GM18858 (cell line): Measurements from ENCODE around the gene SOCS4.
"Not testable (repeated sequence)": the region's sequence is repeated elsewhere in the genome, so short reads cannot be mapped to it uniquely, and the experiment has no call there.

Experiments
- ATAC-seq: cut with Tn5 transposase; IDR thresholded peaks from one replicate; pipeline ENCODE4 v1.9.1; 2021; ENCODE audit not compliant: unreplicated experiment

SOCS4 gene, protein sequence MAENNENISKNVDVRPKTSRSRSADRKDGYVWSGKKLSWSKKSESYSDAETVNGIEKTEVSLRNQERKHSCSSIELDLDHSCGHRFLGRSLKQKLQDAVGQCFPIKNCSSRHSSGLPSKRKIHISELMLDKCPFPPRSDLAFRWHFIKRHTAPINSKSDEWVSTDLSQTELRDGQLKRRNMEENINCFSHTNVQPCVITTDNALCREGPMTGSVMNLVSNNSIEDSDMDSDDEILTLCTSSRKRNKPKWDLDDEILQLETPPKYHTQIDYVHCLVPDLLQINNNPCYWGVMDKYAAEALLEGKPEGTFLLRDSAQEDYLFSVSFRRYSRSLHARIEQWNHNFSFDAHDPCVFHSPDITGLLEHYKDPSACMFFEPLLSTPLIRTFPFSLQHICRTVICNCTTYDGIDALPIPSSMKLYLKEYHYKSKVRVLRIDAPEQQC

GRCh38 chr14:55026793-55027561, at the start of gene SOCS4, which contains the start of gene WDHD1:
Gene SOCS4, plus strand, starts transcription at chr14:55027236. Its CDS starts 15,806 bp downstream, at chr14:55043042.
Gene WDHD1, minus strand, starts transcription at chr14:55027099. Its CDS starts 312 bp downstream, at chr14:55026787.
- peak; percentile 80 for ATAC-seq

DNA sequence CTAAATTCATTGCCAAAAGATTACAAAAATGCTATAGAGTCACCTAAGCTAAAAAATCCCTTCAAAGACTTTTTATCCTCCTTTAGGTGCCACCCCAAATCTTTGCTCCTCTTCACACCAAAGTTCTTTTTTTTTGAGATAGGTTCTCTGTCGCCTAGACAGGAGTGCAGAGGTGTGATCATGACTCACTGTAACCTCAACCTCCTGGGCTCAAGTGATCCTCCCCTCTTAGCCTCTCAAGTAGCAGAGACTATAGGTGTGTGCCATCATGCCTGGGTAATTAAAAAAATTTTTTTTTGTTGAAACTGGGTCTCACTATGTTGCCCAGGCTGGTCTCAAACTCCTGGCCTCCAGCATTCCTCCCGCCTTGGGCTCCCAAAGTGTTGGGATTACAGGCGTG, 48.0 kb upstream of the SOCS4 start:
- ATAC-seq, result no peak

GRCh38 chr14:54981698-54982097, 45.3 kb upstream of the SOCS4 start:
- ATAC-seq, result no peak

DNA sequence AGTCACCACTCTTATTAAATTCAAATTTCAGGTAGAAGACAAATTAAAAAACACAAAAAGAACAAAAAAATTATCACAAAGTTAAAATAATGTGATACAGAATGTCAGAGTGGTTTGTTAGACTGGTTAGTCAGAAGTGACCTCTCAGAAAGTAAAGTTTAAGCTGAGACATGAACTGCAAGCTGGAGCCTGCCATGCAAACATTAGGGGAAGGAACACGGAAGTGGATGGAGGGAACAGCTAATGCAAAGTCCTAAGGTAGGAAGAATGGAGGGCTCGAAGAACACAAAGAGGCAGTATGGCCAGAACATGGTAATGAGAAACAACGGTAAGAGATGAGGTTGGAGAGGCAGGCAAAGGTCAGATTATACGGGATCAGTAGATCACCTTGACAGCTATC, 41.9 kb upstream of the SOCS4 start:
- ATAC-seq, result no peak

DNA sequence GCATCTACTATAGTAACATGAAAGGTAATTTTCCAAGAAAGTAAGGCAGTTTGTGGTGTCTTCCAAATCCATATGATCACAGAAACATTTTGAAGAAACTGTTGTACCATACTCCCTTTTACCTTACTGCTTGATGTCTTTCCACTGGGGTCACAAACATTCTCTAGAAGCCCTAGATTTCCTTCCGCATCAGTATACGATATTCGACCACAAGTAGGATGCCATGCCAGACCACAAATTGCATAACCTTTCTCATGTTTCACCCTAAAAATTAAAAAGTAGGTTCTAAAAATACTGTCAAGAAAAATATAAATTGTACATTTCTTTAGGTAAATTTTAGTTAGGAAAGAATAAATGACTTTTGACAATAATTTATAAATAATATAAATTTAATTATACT, 26.7 kb upstream of the SOCS4 start:
- ATAC-seq, result no peak

- ATAC-seq, result no peak
Observed at GRCh38 chr14:55005071-55005470, 22.0 kb upstream of the SOCS4 start.

DNA sequence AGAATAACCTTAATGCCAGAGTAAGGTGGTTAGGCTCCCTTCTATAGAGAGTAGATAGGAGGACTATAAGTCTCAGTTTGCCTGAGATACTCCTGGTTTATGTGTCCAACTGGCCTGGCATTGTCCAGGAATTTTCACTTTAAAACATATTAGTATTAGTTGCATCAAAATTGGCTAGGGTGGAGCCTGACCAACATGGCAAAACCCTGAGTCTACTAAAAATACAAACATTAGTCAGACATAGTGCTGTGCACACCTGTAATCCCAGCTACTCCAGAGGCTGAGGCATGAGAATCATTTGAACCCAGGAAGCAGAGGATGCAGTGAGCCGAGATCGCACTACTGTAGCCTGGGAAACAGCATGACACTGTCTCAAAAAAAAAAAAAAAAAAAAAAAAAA, 12.0 kb upstream of the SOCS4 start:
- no peak for ATAC-seq

DNA sequence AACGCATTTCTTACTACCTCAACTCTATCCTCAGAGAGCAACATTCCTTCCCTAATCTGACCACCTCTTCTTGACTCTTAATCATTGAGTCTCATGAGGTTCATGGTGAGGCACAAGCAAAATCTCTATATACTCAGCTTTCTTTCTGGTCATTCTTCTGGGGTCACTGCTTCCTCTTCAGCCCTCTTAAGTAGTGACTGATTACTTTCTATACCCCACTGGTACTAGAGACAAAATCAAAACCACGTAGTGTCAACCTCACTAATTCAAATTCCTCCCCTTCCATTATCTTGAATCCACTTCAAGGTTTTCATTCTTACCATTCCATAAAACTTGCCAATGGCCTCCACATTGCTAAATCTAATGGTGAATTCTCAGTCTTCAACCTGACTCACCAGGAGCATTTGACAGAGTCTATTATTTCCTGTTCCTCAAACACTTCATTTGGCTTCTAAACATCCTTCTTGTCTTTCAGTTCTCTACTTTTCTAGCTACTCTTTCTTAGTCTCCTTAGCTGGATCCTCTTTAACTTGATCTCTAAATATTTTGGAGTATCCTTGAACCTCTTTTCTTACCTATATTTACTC, 7.0 kb upstream of the SOCS4 start:
- ATAC-seq, result no peak

GRCh38 chr14:55024365-55024764, 2.7 kb upstream of the SOCS4 start:
- ATAC-seq, result not testable (repeated sequence)

DNA sequence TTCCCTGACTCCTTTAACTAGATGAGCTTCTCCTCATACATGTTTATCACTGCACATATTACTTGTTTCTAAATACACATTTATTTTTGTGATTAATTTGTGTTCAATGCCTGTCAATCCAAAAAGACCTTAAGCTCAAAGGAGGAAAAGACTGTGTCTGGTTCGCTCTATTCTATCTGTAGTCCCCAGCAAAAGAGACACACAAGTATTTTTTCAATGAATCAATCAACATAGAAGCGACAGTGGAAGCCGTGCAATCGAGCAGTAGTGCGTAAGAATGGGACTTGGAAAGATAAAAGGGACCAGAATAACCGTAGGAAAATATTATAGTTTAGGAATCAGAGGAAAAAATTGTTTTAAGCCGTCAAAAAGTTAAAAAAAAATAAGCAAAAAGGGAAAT, 1.1 kb upstream of the SOCS4 start:
- no peak for ATAC-seq

- no peak for ATAC-seq
Observed at GRCh38 chr14:55026441-55026792, 619 bp upstream of the SOCS4 start.

DNA sequence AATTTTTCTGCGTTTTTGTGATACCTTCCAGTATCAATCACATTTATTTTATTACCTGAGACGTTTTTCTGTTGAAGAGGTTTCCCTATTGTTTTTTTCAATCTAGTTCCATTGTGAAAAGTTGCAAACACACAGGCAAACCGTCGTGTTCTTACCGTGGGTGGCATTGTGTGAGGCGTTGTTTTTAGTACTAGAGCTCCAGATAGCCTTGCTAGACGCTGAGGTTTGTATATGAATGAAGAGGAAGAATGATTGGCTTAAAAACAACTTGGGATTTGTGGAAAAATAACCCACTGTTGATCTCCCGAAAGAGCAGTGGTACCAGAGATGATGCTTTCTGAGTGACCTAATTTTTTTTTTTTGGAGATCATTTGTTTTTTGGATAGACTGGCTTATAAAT, 1.0 kb downstream of the SOCS4 start:
- no peak for ATAC-seq

DNA sequence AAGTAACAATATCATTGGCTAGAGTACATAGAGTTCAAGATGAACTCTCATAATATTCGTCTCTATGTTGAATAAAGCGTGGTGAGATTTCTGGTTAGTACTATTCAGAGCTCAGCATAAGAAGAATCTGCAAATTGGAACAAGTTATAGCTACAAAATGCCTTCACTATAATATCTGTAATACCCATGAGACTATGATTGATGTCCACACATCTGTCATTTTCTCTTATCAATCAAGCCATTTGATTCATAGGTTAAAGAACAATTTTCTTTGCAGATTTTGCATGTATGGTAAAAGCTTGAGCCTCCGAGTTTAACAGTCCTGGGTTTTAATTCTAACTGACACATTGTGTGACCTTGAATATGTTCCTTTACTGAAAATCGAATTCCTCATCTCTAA, 1.4 kb downstream of the SOCS4 start:
- ATAC-seq, result no peak

DNA sequence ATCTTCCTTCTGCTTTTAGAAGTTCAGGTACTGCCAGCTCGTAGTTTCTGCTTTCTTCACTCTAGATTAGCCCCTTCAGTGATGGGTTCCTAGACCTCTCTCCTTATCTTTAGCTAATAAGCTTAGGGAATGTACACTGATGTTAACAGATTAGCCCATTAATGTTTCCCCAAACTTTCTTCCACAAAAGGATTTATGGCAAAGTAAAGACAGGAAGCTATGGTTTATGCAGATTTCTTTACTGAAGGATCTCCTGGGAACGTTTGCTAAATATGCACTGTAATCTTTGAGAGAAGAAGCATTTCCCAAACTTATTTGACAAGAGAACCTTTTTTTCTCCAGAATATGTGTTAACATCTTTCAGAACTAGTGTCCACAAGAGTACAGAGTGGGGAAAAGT, 4.2 kb downstream of the SOCS4 start:
- no peak for ATAC-seq

DNA sequence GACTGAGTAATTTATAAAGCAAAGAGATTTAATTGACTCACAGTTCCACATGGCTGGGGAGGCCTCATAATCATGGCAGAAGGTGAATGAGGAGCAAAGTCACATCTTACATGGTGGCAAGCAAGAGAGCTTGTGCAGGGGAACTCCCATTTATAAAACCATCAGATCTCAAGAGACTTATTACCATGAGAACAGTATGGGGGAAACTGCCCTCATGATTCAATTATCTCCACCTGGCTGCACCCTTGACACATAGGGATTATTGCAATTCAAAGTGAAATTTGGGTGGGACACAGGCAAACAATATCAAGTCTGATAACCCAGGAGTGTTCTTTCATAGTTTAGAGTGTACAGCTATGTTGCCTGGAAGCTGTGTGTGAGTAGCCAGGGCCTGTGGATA, 11.0 kb downstream of the SOCS4 start:
- ATAC-seq, result not testable (repeated sequence)

GRCh38 chr14:55038708-55039107, 11.7 kb downstream of the SOCS4 start:
- no peak for ATAC-seq

DNA sequence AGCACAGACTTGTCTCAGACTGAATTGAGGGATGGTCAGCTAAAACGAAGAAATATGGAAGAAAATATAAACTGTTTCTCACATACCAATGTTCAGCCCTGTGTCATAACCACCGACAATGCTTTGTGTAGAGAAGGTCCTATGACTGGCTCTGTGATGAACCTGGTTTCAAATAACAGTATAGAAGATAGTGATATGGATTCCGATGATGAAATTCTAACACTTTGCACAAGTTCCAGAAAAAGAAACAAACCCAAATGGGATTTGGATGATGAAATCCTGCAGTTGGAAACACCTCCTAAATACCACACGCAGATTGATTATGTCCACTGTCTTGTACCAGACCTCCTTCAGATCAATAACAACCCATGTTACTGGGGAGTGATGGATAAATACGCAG, 16.5 kb downstream of the SOCS4 start:
- ATAC-seq, result no peak

DNA sequence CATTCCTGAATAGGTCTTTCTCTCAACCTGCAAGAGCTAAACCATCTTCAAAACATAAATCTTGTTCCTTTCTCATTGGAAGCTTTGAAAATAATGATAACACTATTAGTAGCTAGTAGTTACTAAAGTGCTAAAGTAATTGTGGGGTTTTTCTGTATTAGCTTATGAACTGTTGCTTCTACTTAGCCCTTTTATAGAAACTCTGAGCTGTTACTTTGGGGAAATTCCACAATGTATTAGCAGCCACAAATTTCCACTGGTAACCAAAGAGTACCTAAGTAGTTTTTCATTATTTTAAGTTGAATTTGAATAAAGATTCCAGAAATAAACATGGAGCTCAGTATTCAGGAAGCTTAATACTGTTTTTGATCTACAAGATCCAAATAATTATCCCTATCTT, 18.1 kb downstream of the SOCS4 start:
- ATAC-seq, result no peak

GRCh38 chr14:55047301-55048053, 20.4 kb downstream of the SOCS4 start:
- no peak for ATAC-seq

DNA sequence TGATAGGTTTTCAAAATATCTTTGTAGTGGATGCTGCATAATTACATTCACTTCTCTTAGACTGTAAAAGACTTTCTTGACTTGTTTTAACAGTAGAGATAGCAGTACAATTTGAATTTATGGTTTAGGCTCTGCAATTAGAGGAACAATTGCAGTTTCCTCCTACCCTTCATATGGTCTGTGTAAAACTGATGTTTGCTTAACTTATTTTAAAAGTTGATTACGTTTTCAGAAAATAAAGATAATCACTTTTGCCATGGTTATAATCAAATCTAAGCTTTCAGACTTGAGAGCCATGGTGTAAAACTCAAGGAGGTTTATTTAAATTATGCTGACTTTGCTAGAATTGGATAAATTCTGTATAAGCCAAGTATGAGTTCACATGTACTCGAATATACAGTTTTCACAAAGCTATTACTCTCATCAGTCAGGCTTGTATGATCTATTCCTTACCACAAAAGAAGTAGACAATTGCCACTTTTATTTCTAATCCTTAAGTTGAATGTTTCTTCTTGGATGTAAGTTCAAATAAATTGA, 21.9 kb downstream of the SOCS4 start:
- ATAC-seq, result no peak

GRCh38 chr14:55051165-55051422, 24.1 kb downstream of the SOCS4 start:
- ATAC-seq, result peak; percentile 15
